GM21528 (cell line): Measurements from ENCODE around the gene ZWILCH.

Experiments used
- ATAC-seq: cut with Tn5 transposase; IDR thresholded peaks from one replicate; pipeline ENCODE4 v1.9.1; 2021; ENCODE audit warnings: mild to moderate bottlenecking, moderate library complexity; ENCODE audit not compliant: unreplicated experiment, low FRiP score

The ZWILCH gene

GRCh38 chr15:66524838-66525237 is 19.7 kb downstream of the ZWILCH start:
- no peak for ATAC-seq

- no peak for ATAC-seq
Measured at GRCh38 chr15:66535056-66535455, 29.9 kb downstream of the ZWILCH start.

DNA sequence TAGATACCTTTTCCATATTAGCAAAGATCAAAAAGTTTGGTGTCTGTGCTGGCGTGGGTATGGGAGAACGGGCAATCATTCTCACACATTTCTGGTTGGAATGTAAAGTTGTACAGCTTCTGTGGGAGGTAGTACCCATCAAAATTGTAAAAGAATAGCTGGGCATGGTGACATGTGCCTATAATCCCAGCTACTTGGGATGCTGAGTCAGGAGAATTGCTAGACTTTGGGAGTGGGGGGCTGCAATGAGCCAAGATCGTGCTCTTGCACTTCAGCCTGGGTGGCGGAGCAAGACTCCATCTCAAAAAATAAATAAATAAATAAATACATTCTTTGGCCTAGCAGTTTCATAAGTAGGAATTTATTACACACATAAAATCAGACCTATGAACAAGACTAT is 37.8 kb downstream of the ZWILCH start:
- ATAC-seq = no peak

- no peak for ATAC-seq
Measured at GRCh38 chr15:66545255-66545654, 40.1 kb downstream of the ZWILCH start.

DNA sequence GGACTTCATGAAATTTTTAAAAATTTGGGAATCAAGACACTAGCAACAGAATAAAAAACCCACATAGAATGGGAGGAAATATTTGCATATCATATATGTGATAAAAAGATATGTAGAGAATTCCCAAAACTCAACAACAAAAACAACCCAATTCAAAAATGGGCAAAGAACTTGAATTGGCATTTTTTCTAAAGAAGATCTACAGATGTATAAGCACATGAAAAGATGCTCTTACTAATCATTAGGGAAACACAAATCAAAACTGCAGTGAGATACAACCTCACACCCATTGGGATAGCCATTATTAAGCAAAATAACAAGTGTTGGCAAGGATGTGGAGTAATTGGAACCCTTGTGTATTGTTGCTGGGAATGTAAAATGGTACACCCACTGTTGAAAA is 50.6 kb downstream of the ZWILCH start:
- ATAC-seq = no peak

GRCh38 chr15:66558271-66558670 is 53.1 kb downstream of the ZWILCH start:
- no peak for ATAC-seq

- ATAC-seq = no peak
Measured at GRCh38 chr15:66560856-66561525, 55.9 kb downstream of the ZWILCH start.

DNA sequence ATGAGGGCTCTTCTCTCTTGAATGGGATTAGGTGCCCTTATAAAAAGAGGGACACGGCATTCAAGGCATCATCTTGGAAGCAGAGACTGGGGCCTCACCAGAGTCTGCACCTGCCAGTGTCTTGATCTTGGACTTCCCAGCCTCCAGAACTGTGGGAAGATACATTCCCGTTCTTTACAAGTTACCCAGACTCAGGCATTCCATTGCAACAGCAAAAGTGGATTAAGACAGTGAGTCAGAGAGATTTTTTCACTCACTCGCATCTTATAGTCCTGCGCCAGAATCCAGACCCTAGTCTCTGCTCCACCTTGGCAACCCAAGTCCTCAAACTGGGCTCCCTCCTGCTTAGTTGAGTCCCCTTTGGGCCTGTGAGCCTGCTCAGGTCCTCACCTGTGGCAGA is 58.0 kb downstream of the ZWILCH start:
- ATAC-seq = no peak

DNA sequence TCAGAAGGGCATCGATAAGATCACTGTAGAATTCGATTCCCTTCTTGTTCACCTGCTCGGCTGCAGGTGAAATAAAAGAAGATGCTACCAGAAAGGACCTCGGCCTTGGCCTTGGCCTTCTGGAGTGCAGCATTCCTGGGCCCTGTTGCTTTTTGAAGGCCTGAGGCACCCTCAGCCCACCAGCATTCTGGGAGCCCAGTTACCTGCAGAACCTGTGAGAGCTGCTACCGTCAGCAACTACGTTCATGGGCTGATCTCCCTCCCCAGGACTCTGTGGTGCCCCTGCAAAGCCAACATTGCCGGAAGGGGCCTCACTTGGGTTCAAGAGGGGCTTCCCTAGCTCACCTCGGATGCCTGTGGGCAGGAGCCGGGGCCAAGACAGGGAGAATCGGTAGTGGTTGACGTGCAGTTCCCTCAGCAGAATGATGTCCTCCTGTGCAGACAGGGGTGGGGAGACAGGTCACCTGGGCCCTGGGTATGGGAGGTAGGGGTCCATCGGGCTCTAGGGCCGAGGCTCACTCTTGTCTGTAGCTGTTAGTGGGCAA is 58.5 kb downstream of the ZWILCH start:
- no peak for ATAC-seq

DNA sequence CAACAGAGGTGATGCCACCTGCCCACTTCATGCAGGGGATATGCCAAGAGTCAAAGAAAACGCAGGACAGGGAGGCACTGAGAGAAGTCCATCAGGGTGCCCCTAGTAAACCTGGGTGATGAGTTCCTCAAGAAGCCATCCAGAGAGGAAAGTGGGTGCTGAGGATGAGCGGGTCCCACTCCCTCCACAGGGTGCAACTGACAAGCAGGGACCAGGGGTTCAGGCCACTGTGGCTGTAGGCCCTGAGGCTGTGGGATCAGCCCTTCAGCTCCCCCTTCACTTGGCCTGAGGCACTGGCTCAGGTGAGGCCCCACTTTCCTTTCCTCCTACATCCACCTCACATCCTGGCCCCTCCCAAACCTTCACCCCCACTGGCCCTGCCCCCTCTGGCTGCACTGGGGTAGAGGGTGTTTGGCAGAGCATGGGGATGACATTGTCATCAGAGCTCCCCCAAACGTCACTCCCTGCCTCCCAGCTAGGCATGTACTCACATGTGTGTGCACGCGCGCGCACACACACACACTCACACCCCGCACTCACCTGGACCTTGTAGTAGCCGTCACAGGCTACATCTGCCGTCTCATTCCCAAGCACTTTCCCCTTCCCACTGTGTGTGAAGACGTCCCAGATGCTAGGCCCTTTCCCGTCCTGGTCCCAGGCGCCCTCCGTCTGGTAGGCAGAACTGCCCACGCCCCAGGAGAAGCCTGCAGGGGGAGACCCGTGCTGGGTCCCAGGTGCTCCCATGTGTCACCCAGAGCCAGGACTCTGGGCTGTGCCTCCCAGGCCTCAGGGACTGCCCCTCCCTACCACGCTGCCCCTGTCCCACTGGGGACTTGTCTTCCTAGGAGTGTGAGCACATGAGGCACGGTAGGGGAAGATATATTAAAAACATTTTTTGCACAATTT is 59.3 kb downstream of the ZWILCH start:
- ATAC-seq = no peak

DNA sequence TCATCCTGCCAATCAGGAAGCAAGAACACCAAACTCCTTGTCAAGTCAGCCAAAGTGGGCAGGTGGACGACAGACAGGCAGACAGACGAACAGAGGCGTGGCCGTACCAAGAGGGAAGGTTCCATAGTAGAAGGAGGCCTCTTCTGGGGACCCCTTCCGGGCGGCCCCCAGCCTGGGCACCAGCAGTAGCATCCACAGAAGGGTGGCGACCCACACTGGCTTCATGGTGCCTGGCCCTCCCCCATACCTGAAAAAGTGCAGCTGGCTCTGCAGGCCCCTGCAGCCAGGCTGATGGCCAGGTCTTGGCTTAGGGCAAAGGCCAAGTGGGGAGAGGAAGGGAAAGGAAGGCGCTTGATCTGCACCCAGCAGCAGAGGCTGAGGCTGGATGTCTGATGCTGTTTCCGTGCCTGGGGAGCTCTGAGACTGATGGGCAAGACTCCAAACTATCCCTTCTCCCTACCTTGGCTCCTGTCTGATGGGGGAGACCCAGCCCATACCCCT is 60.1 kb downstream of the ZWILCH start:
- ATAC-seq = no peak

- ATAC-seq = no peak
Measured at GRCh38 chr15:66565741-66566144, 60.6 kb downstream of the ZWILCH start, which contains the start of gene LCTL. TSS of gene LCTL (minus strand) at chr15:66565998. CDS start at chr15:66565365, 633 bp downstream.

DNA sequence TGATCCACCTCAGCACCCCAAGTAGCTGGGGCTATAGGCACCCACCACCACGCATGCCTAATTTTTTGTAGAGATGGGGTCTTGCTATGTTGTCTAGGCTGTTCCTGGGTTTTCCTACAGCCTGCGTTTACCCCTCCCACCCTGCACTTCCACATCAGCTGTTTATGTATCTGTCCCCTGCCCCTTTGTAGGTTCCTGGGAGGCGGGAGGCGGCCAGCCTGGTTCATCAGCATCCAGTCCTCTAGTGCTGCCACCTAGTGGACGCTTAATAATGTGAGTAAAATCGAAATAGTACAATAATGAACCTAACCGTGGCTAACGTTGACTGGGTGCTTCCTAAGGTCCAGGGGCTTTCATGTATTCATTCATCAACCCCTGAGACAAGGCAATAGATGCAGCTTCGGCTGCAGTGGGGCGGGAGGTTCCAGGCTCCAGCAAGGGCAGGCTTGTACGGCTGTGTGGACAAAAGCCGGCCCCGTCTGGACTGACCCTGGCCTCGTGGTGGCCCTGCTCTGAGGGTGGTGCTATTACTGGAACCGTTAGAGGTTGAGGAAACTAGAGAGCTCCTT is 61.9 kb downstream of the ZWILCH start:
- no peak for ATAC-seq

DNA sequence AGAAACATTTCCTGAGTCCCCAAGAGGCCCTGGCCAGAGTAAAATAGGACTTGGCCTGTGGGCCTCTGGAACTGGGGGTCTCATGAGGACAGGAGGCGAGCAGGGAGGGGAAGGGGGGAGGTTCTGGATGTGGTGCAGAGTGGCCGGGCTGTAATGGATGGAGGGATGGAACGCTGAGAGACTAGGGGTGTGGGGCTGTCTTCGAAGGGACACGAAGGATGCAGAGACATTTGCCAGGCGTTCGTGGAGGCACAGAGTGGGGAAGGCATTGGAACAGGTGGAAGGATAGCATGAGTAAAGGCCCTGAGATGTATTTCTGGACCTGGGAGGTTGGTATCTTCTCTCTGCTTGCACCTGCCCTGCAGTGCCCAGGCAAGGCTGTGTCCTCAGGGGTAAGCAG is 62.8 kb downstream of the ZWILCH start:
- ATAC-seq = no peak

GRCh38 chr15:66569461-66570137 is 64.5 kb downstream of the ZWILCH start:
- no peak for ATAC-seq

DNA sequence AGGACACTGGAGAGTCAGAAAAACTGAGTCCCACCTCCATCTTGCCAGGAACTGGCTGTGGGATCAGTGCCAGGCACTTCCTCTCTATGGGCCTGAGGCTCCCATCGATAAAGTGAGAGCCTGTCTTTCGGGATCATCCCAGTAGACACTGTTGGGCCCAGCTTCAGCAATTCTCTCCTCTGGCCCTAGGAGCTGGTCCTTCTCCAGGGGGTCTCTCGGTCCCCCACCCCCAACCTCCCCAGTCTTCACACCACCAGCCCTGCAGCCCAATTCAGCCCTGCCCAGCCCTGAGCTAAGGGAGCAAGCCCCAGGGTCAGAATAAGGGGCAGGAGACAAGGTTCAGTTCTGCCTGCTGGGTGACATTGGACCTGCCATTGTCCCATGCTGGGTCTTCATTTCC is 65.2 kb downstream of the ZWILCH start:
- ATAC-seq = no peak

GRCh38 chr15:66570842-66571478 is 65.8 kb downstream of the ZWILCH start:
- no peak for ATAC-seq

- no peak for ATAC-seq
Measured at GRCh38 chr15:66572146-66572545, 67.0 kb downstream of the ZWILCH start.

- ATAC-seq = no peak
Measured at GRCh38 chr15:66573348-66573718, 68.2 kb downstream of the ZWILCH start.
